Testis (tissue), 2 donors: Measurements from ENCODE around the gene DUSP7.

Source experiments
- CTCF ChIP-seq, 3 experiments: fragments of 450-650 bp in 2 of 3; fragments of 200-600 bp in 1 of 3; sonication (generic) in 1 of 3; IDR thresholded peaks; one replicate each; pipeline ENCODE4 v1.5.1; 2016 to 2019; ENCODE audit warnings: antibody characterized with exemption in 3 of 3, mild to moderate bottlenecking in 2 of 3, moderate library complexity in 1 of 3
- POLR2A ChIP-seq: fragments of 450-650 bp; IDR thresholded peaks from one replicate; pipeline ENCODE4 v1.6.1; 2017; ENCODE audit warnings: antibody characterized with exemption, mild to moderate bottlenecking, moderate library complexity

DNA sequence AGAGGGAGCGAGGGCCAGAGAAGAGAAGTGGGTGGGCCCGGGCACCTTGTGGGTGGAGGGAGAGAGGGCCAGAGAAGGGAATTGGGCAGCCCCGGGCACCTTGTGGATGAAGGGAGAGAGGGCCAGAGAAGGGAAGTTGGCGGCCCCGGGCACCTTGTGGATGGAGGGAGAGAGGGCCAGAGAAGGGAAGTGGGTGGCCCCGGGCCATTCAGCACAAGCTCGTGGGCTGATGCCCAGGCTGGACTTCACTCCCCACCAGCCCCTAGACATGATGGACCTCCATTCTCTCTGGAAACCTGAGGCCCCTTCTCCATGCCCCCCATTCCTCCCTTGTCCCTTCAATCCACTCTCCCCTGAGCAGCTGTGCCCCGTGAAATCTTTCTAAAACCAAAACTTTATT is 15.8 kb downstream of the DUSP7 start:
- TF ChIP-seq POLR2A (no peak), CTCF (IDR thresholded peaks at IDR 0.05) (no peak)
